A549 treated with GW870086 at 1 μM for 4 hours (cell line): Measurements from ENCODE around the gene ZNF750. TPM values are rescaled to one million over a fixed set of nuclear protein-coding genes. Genes with fewer than 3 reads are reported as not detected.

Source experiments
- total RNA-seq: library from RNA; stranded (reverse); fragments of 200-300 nt; extraction: Qiagen RNA extraction; gene quantifications from 5 replicates; pipeline ENCODE4 v1.2.3, GENCODE V29; 2022; ENCODE audit warnings: low read depth

The ZNF750 gene
- total RNA-seq = not detected in 5 replicates

DNA sequence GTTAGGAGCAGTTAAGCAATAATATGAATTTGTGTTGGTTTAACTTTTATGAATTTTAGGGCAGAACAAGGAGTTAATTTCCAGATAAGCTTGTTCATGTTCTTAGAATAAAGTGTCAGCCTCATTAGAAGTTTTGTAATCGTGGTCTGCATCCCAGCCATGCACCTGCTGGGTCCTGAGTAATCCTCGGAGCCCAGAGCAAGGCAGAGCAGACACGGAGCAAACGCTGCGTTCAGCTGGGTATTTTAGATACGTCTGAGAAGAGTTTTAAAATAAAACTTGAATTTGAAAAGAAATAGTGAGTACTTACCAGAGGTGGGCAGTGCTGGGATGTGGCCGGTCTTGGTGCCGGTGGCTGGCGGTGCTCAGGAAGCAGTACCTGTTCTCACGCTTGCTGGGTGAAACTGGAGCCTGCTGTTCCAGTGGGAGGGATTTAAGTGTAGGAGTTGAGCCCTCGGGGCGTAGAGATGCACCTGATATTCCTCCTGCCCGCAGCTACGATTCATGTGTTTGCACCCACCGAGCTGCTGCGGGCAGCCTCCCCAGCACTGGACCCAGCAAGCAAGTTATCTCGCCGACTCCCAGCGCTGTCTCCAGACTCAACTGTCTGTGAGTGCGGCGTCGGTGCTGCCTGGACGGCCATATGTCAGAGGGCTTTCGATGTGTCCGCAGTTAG is at the start of gene ZNF750:
TSS of gene ZNF750 (minus strand) at position 406 of the 676 bp plus-strand sequence. CDS start 7,568 bp downstream, outside the sequence.

Other genes with a start within 250 kb of the ZNF750 start
- 90.4 to 100 TPM (median 93.7 TPM) in 5 replicates for gene WDR45B, start 191.6 kb downstream of the ZNF750 start, total RNA-seq
- gene RAB40B, start 141.3 kb downstream of the ZNF750 start, total RNA-seq = 12.2 to 18.5 TPM (median 17.5 TPM) in 5 replicates
- 68.2 to 71.2 TPM (median 69.6 TPM) in 5 replicates for gene FN3KRP, start 123.3 kb downstream of the ZNF750 start, total RNA-seq
- gene FN3K, start 104.4 kb downstream of the ZNF750 start, total RNA-seq = 8.2 to 9.1 TPM (median 8.9 TPM) in 5 replicates
- 61.6 to 87.2 TPM (median 75.6 TPM) in 5 replicates for gene TBCD, start 88.0 kb downstream of the ZNF750 start, total RNA-seq
- gene METRNL, start 239.6 kb upstream of the ZNF750 start, total RNA-seq = 27.4 to 38.7 TPM (median 29.8 TPM) in 5 replicates